Loucy (cell line): ENCODE results near the gene JMJD8.
A peak's percentile ranks its signal among the peaks of the same experiment; 100 is the strongest.

Source experiments
- H2AFZ ChIP-seq: fragments of 200-600 bp; sonication (generic); 2 replicates; pipeline ENCODE4 v1.6.0; 2016; ENCODE audit warnings: antibody characterized with exemption, mild to moderate bottlenecking, low read length, moderate library complexity
- H3F3A ChIP-seq: fragments of 200-600 bp; 2 replicates; pipeline ENCODE4 v1.6.0; 2016; ENCODE audit warnings: antibody characterized with exemption, low read depth, mild to moderate bottlenecking
- H3K27me3 ChIP-seq: fragments of 200-600 bp; sonication (generic); 2 replicates; pipeline ENCODE4 v1.6.1; 2014; ENCODE audit warnings: low read length, mild to moderate bottlenecking; ENCODE audit not compliant: insufficient read depth, poor library complexity, severe bottlenecking
- H3K36me3 ChIP-seq: fragments of 200-600 bp; sonication (generic); 2 replicates; pipeline ENCODE4 v1.6.1; 2016; ENCODE audit warnings: low read length; ENCODE audit not compliant: insufficient read depth
- H3K4me1 ChIP-seq: fragments of 200-600 bp; sonication (generic); 2 replicates; pipeline ENCODE4 v1.5.1; 2014; ENCODE audit warnings: low read length, mild to moderate bottlenecking; ENCODE audit not compliant: insufficient read depth, poor library complexity, severe bottlenecking
- H3K4me2 ChIP-seq: fragments of 200-600 bp; sonication (generic); 2 replicates; pipeline ENCODE4 v1.6.0; 2014; ENCODE audit warnings: antibody characterized with exemption, low read length, low read depth, mild to moderate bottlenecking; ENCODE audit not compliant: poor library complexity, severe bottlenecking
- H3K4me3 ChIP-seq: fragments of 200-600 bp; sonication (generic); 2 replicates; pipeline ENCODE4 v1.5.1; 2014; ENCODE audit warnings: low read length, mild to moderate bottlenecking, mixed read lengths; ENCODE audit not compliant: poor library complexity, severe bottlenecking
- H3K79me2 ChIP-seq: fragments of 200-600 bp; sonication (generic); 2 replicates; pipeline ENCODE4 v1.6.1; 2014; ENCODE audit warnings: low read length; ENCODE audit not compliant: insufficient read depth
- H3K9ac ChIP-seq: fragments of 200-600 bp; sonication (generic); 2 replicates; pipeline ENCODE4 v1.6.0; 2014; ENCODE audit warnings: mild to moderate bottlenecking, low read depth, low read length, moderate library complexity; ENCODE audit not compliant: poor library complexity, severe bottlenecking
- H3K9me2 ChIP-seq: fragments of 200-600 bp; sonication (generic); replicated peaks from 2 replicates; pipeline ENCODE4 v1.6.1; 2016; ENCODE audit warnings: low read depth, low read length, mixed read lengths
- H3K9me3 ChIP-seq: fragments of 200-600 bp; sonication (generic); 2 replicates; pipeline ENCODE4 v1.6.1; 2014; ENCODE audit warnings: mild to moderate bottlenecking, antibody characterized with exemption, low read length, low read depth; ENCODE audit not compliant: insufficient read depth
- H4K20me1 ChIP-seq: fragments of 200-600 bp; sonication (generic); 2 replicates; pipeline ENCODE4 v1.6.0; 2014; ENCODE audit warnings: antibody characterized with exemption, low read length, mild to moderate bottlenecking; ENCODE audit not compliant: insufficient read depth, poor library complexity, severe bottlenecking
- CTCF ChIP-seq: fragments of 200-600 bp; sonication (generic); conservative IDR thresholded peaks from 2 replicates; pipeline ENCODE4 v1.5.1; 2014; ENCODE audit warnings: mild to moderate bottlenecking, antibody characterized with exemption, low read length
- EZH2phosphoT487 ChIP-seq: fragments of 200-600 bp; IDR thresholded peaks from 2 replicates; pipeline ENCODE4 v1.6.1; 2018; ENCODE audit warnings: antibody characterized with exemption, mild to moderate bottlenecking, moderate library complexity, borderline replicate concordance

Gene JMJD8

DNA sequence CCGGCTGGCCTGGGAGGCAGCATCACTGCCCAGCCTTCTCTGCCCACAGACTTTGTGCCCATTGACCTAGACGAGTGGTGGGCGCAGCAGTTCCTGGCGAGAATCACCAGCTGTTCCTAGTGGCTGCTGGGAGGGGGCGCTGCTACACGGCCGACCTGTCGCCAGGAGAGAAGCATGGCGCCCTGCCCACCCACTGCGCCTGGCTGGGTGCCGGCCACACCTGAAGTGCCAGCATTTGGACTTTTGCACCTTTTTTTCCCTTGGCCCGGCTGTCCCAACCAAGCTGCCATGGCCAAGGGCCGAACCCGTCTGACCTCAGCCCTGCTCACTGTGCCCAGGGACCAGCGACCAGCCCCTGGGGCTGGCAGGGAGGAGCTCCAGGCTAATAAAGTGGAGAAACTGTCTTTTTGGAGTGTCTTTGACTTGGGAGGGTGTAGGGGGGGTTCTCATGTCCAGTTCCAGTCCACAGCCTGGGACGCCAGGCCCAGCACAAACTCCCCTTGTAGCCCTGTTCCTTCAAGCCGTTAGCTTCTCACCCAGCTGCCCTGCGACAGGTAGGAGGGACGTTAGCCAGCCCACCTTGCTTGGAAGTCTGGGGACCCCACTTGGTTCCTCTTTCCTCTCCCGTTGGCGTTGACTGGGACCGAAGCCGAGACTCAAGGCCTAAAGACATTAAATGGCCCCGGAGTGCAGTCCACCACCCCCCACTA is 35.9 kb downstream of the JMJD8 start:
- no peaks in the 10 kb centered on the region for H3K9me2 ChIP-seq
- peak overlapping the region; percentile 64 for H2AFZ ChIP-seq
- H4K20me1 ChIP-seq = no peaks in the 10 kb centered on the region
- TF ChIP-seq EZH2phosphoT487 = no peak
- peak; percentile 56 for TF ChIP-seq CTCF
- peak overlapping the region; percentile 88 for H3K4me2 ChIP-seq
- H3K4me1 ChIP-seq = peaks cover under 1% of the 10 kb centered on the region
- no peaks in the 10 kb centered on the region for H3K27me3 ChIP-seq
- H3K9me3 ChIP-seq = no peaks in the 10 kb centered on the region
- peak overlapping the region; percentile 86 for H3K4me3 ChIP-seq
- H3F3A ChIP-seq = no peaks in the 10 kb centered on the region
- no peaks in the 10 kb centered on the region for H3K36me3 ChIP-seq
- H3K79me2 ChIP-seq = 0 out of 2 replicates have a peak, but pooled peaks cover 3% of the 10 kb centered on the region
- H3K9ac ChIP-seq = peak overlapping the region; percentile 76

DNA sequence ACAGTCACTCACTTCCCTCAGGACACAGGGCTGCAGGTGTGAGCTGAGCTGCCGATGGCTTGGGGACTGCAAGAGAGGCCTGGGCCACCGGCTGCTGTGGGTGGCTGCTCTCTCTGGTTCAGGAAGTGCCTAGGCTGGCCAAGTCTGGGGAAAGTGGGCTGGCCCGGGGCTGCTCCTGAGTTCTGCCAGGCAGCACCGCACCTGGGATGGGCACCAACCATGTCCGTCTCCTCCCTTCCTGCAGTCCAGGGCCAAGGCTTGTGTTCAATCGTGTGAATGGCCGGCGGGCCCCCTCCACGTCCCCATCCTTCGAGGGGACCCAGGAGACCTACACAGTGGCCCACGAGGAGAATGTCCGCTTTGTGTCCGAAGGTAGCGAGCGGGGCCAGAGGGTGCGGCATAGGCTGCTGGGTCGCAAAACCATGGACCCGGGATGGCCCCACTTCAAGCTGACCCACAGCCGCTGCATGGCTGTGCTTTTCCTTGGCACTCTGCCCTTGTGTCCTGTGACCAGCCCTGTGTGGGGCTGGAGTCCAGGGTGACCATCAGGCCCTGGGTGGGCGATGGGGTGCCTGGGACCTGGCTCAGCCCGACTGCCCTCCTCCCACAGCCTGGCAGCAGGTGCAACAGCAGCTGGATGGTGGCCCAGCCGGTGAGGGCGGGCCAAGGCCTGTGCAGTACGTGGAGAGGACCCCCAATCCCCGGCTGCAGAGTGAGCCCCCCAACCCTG is 36.8 kb downstream of the JMJD8 start:
- H3K9ac ChIP-seq = no peak overlapping the region
- no peaks in the 10 kb centered on the region for H3K9me2 ChIP-seq
- peaks cover 8% of the 10 kb centered on the region; the same call in 1 of the 2 replicates for H3K79me2 ChIP-seq
- no peak overlapping the region for H3K4me3 ChIP-seq
- H3K4me1 ChIP-seq = peaks cover 6% of the 10 kb centered on the region
- no peaks in the 10 kb centered on the region for H3K27me3 ChIP-seq
- no peaks in the 10 kb centered on the region for H3K36me3 ChIP-seq
- H2AFZ ChIP-seq = no peak overlapping the region
- H3K9me3 ChIP-seq = no peaks in the 10 kb centered on the region
- H4K20me1 ChIP-seq = no peaks in the 10 kb centered on the region
- peak overlapping the region; percentile 88 for H3K4me2 ChIP-seq
- H3F3A ChIP-seq = no peaks in the 10 kb centered on the region
- TF ChIP-seq CTCF = no peak
- TF ChIP-seq EZH2phosphoT487 = no peak

DNA sequence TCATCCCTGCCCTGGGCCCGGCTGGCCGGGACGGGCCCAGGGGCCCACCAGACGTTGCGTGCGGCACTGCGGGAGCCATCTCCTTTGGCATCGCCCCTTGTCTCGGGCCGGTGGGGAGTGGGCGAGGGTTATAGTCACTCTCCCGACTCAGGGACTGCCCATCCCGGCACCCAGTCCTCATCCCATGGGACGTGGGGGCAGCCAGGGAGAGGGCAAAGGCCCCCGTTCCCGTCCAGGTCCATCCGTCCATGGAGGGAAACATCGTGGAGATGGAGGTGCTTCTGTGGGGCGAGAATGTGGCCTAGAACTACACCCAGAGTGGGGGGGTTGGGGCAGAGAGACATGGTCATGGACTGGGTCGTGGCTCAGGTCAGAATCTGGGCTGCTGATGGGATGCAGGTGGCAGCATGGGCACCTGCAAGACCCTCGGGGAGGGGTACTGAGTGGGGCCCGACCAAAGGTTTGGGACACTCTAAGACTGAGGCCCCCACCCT is 37.4 kb downstream of the JMJD8 start:
- no peak overlapping the region for H2AFZ ChIP-seq
- H3K9me2 ChIP-seq = no peaks in the 10 kb centered on the region
- H3K4me1 ChIP-seq = peaks cover 6% of the 10 kb centered on the region
- no peaks in the 10 kb centered on the region for H3F3A ChIP-seq
- no peaks in the 10 kb centered on the region for H4K20me1 ChIP-seq
- peaks cover 8% of the 10 kb centered on the region; the same call in 1 of the 2 replicates for H3K79me2 ChIP-seq
- H3K9me3 ChIP-seq = no peaks in the 10 kb centered on the region
- no peaks in the 10 kb centered on the region for H3K27me3 ChIP-seq
- H3K36me3 ChIP-seq = no peaks in the 10 kb centered on the region
- TF ChIP-seq CTCF = no peak
- no peak for TF ChIP-seq EZH2phosphoT487
- H3K4me2 ChIP-seq = no peak overlapping the region
- H3K9ac ChIP-seq = no peak overlapping the region
- H3K4me3 ChIP-seq = no peak overlapping the region
